ENCODE data around the gene MRPS23.

DNA sequence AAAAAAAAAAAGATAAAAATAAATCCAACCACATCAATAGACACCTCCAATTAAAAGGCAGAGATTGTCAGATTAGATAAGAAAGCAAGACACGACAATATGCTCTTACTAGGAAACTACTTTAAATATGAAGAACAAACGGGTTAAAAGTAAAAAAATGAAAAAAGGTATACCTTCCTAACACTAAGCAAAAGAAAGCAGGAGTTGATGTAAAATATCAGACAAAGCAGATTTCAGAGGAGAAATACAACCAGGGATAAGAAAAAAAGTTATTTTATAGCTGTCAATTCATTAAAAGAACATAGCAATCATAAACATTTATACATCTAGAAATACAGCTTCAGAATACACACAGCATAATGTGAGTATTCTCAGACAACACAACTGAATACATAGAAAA is 55.0 kb downstream of the MRPS23 start:
- TF ChIP-seq, protein P1, sequence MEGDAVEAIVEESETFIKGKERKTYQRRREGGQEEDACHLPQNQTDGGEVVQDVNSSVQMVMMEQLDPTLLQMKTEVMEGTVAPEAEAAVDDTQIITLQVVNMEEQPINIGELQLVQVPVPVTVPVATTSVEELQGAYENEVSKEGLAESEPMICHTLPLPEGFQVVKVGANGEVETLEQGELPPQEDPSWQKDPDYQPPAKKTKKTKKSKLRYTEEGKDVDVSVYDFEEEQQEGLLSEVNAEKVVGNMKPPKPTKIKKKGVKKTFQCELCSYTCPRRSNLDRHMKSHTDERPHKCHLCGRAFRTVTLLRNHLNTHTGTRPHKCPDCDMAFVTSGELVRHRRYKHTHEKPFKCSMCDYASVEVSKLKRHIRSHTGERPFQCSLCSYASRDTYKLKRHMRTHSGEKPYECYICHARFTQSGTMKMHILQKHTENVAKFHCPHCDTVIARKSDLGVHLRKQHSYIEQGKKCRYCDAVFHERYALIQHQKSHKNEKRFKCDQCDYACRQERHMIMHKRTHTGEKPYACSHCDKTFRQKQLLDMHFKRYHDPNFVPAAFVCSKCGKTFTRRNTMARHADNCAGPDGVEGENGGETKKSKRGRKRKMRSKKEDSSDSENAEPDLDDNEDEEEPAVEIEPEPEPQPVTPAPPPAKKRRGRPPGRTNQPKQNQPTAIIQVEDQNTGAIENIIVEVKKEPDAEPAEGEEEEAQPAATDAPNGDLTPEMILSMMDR (IDR thresholded peaks at IDR 0.05; ENCODE audit: insufficient read depth, low read length, poor library complexity, severe bottlenecking) = no peak
- TF ChIP-seq EZH2phosphoT487 (conservative IDR thresholded peaks at IDR 0.05; ENCODE audit: low read length) = no peak

Data from SU-DHL-6 (cell line).